Measurements from ENCODE around the gene CPLANE2.

DNA sequence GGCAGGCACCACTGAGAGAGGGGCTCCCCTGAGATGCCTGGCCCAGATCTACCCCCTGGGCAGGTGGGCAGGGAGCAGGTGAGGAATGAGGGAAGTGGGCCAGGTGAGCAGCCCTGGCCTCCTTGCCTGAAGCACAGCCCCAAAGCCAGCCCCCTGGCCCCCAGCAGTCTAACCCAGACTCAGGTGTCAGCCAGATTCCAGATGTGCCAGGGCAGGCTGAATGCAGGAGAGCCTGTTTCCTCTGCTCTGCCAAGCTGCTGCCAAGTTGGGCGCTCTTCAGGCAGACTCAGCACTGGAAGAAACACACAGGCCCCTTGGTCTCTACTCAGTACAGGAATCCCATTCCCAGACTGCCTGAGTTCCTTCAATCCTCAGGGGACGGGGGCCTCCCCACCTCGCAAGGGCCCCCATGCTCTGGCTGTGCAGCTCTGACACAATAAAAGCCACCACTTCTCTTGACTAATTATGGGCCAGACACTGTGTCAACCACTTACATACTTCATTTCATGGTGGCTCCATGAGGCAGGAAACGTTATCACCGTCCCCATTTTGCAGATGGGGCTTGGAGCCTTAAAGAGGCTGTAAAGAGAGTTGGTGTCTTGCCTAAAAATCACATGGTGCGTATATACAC, 45.0 kb downstream of the CPLANE2 start:
- TF ChIP-seq TEAD4 (CRISPR knock-in tag; IDR thresholded peaks at IDR 0.05), result no peak
- TF ChIP-seq SP1 (CRISPR knock-in tag; conservative IDR thresholded peaks at IDR 0.05), result no peak
- TF ChIP-seq, protein P1, sequence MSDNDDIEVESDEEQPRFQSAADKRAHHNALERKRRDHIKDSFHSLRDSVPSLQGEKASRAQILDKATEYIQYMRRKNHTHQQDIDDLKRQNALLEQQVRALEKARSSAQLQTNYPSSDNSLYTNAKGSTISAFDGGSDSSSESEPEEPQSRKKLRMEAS (CRISPR knock-in tag; IDR thresholded peaks at IDR 0.05), result no peak
- no peak for TF ChIP-seq NFE2L1 (CRISPR knock-in tag; IDR thresholded peaks at IDR 0.05)
- TF ChIP-seq, protein P2, sequence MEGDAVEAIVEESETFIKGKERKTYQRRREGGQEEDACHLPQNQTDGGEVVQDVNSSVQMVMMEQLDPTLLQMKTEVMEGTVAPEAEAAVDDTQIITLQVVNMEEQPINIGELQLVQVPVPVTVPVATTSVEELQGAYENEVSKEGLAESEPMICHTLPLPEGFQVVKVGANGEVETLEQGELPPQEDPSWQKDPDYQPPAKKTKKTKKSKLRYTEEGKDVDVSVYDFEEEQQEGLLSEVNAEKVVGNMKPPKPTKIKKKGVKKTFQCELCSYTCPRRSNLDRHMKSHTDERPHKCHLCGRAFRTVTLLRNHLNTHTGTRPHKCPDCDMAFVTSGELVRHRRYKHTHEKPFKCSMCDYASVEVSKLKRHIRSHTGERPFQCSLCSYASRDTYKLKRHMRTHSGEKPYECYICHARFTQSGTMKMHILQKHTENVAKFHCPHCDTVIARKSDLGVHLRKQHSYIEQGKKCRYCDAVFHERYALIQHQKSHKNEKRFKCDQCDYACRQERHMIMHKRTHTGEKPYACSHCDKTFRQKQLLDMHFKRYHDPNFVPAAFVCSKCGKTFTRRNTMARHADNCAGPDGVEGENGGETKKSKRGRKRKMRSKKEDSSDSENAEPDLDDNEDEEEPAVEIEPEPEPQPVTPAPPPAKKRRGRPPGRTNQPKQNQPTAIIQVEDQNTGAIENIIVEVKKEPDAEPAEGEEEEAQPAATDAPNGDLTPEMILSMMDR (IDR thresholded peaks at IDR 0.05), result no peak
- TF ChIP-seq ZNF232 (CRISPR knock-in tag; IDR thresholded peaks at IDR 0.05), result no peak
- TF ChIP-seq MLX (CRISPR knock-in tag; IDR thresholded peaks at IDR 0.05), result no peak
- TF ChIP-seq IRF2 (CRISPR knock-in tag; IDR thresholded peaks at IDR 0.05; ENCODE audit: borderline replicate concordance, low read depth), result no peak
- no peak for TF ChIP-seq JUN (CRISPR knock-in tag; IDR thresholded peaks at IDR 0.05)
- no peak for TF ChIP-seq TP53 (CRISPR knock-in tag; IDR thresholded peaks at IDR 0.05)
- no peak for TF ChIP-seq ZBTB21 (CRISPR knock-in tag; IDR thresholded peaks at IDR 0.05; ENCODE audit: borderline replicate concordance)
- no peak for TF ChIP-seq MYBL2 (CRISPR knock-in tag; IDR thresholded peaks at IDR 0.05)
- no peak for TF ChIP-seq ZMAT4 (CRISPR knock-in tag; IDR thresholded peaks at IDR 0.05)

Measured in WTC11 (cell line).